ENCODE measurements around the gene TBKBP1. TPM values are rescaled to one million over a fixed set of nuclear protein-coding genes. Genes with fewer than 3 reads are reported as not detected.

Gene TBKBP1
- total and polyA plus RNA-seq, 9 of the 15 experiments (the other 6 are each of a cell fraction or from before 2014, with no cell fraction given), result 0.03 to 15.6 (median 6.8) TPM

- Histone ChIP-seq H2AFZ (ENCODE audit: low read depth, low read length) (no peak overlapping the region), H3K27me3 (ENCODE audit: control insufficient read depth in 2 of 2, insufficient read depth in 2 of 2, low read length in 2 of 2) (peaks cover 17 to 69% of the 10 kb centered on the region in 2 experiments), H3K79me2 (ENCODE audit: control insufficient read depth, insufficient read depth, low read length) (no peaks in the 10 kb centered on the region), H3K4me2 (ENCODE audit: insufficient read depth, low read length) (no peak overlapping the region), H3K36me3 (ENCODE audit: control insufficient read depth, insufficient read depth, low read length) (no peaks in the 10 kb centered on the region), H3K4me3 (no peak overlapping the region), H4K20me1 (replicated peaks; ENCODE audit: control insufficient read depth, insufficient read depth, low read length) (peaks cover 19% of the 10 kb centered on the region), H3K4me1 (replicated peaks in 1 of 2; ENCODE audit: control insufficient read depth in 2 of 2, insufficient read depth in 2 of 2, low read length in 2 of 2) (peaks cover 0 to 18% of the 10 kb centered on the region in 2 experiments; a peak in 2 of 5 replicates), H3K9me3 (replicated peaks; ENCODE audit: control insufficient read depth, insufficient read depth, low read depth, low read length) (no peaks in the 10 kb centered on the region), H3K9ac (ENCODE audit: insufficient read depth in 1 of 2, low read depth in 2 of 2, low read length in 2 of 2) (no peak overlapping the region), H3K9me1 (ENCODE audit: control insufficient read depth, insufficient read depth, low read length) (no peaks in the 10 kb centered on the region), H3K27ac (ENCODE audit: extremely low read depth, low read depth, low read length) (no peak overlapping the region)
- 0% methylated on average over 3 of the region's 4 CpGs for WGBS (ENCODE audit: insufficient coverage, low coverage, missing lambda C conversion rate)
- ChIA-PET CTCF (ENCODE audit: low intra/inter-chr PET ratio) (no interaction called here), POLR2A (interaction anchor here (0.7 kb wide), 1 partner anchor 20 kb away, joined by 4 read pairs; no protein-coding TSS in a partner anchor)
- no peak for DNase-seq (ENCODE audit: extremely low read depth in 1 of 4, low spot score in 3 of 4)
- intact Hi-C loops (cut with micrococcal nuclease), result no loop called here
- no peak for ATAC-seq
- TF ChIP-seq PHTF2 (CRISPR knock-in tag; IDR thresholded peaks at IDR 0.05) (no peak), CBX8 (IDR thresholded peaks at IDR 0.05; ENCODE audit: borderline replicate concordance, extremely low read depth, low read depth, low read length, poor library complexity, severe bottlenecking) (no peak), CREBBP (IDR thresholded peaks at IDR 0.05; ENCODE audit: low read depth, low read length) (no peak), HINFP (tag; conservative IDR thresholded peaks at IDR 0.05; ENCODE audit: low read depth) (no peak), GABPB2 (CRISPR knock-in tag; conservative IDR thresholded peaks at IDR 0.05) (no peak), ATF2 (CRISPR knock-in tag; IDR thresholded peaks at IDR 0.05) (no peak), FOXJ2 (tag; IDR thresholded peaks at IDR 0.05) (no peak), SMAD4 (CRISPR knock-in tag; conservative IDR thresholded peaks at IDR 0.05) (no peak), MTA3 (IDR thresholded peaks at IDR 0.05; ENCODE audit: borderline replicate concordance) (no peak), LEF1 (IDR thresholded peaks at IDR 0.05) (no peak), ZBTB7A (IDR thresholded peaks at IDR 0.05; ENCODE audit: borderline replicate concordance, control insufficient read depth, low read depth, low read length) (no peak), HSF4 (CRISPR knock-in tag; IDR thresholded peaks at IDR 0.05; ENCODE audit: borderline replicate concordance) (no peak), PHB (CRISPR knock-in tag; IDR thresholded peaks at IDR 0.05) (no peak), NRF1 (conservative IDR thresholded peaks at IDR 0.05 in 1 of 2, IDR thresholded peaks at IDR 0.05 in 1 of 2) (no peak), ZNF184 (CRISPR knock-in tag; IDR thresholded peaks at IDR 0.05) (no peak)
- TF ChIP-seq, protein P1, sequence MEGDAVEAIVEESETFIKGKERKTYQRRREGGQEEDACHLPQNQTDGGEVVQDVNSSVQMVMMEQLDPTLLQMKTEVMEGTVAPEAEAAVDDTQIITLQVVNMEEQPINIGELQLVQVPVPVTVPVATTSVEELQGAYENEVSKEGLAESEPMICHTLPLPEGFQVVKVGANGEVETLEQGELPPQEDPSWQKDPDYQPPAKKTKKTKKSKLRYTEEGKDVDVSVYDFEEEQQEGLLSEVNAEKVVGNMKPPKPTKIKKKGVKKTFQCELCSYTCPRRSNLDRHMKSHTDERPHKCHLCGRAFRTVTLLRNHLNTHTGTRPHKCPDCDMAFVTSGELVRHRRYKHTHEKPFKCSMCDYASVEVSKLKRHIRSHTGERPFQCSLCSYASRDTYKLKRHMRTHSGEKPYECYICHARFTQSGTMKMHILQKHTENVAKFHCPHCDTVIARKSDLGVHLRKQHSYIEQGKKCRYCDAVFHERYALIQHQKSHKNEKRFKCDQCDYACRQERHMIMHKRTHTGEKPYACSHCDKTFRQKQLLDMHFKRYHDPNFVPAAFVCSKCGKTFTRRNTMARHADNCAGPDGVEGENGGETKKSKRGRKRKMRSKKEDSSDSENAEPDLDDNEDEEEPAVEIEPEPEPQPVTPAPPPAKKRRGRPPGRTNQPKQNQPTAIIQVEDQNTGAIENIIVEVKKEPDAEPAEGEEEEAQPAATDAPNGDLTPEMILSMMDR (IDR thresholded peaks at IDR 0.05 in 2 of 3, conservative IDR thresholded peaks at IDR 0.05 in 1 of 3; ENCODE audit: insufficient read depth in 2 of 3, low read depth in 1 of 3, low read length in 3 of 3), result no peak
- in situ Hi-C loops (cut with MboI), result no loop called here
- BruUV-seq (replicated peaks), result no TSS peak
- FAIRE-seq, result no peak
Observed at GRCh38 chr17:47730681-47731080, 36.7 kb downstream of the TBKBP1 start.
